ENCODE data around the gene DEPDC1. TPM values are rescaled to one million over a fixed set of nuclear protein-coding genes. Genes with fewer than 3 reads are reported as not detected.
"Not testable (repeated sequence)": the region's sequence is repeated elsewhere in the genome, so short reads cannot be mapped to it uniquely, and the experiment has no call there.

The DEPDC1 gene
- total RNA-seq, 2 experiments from 2014 or later, result 15.7 to 16.0 TPM

DNA sequence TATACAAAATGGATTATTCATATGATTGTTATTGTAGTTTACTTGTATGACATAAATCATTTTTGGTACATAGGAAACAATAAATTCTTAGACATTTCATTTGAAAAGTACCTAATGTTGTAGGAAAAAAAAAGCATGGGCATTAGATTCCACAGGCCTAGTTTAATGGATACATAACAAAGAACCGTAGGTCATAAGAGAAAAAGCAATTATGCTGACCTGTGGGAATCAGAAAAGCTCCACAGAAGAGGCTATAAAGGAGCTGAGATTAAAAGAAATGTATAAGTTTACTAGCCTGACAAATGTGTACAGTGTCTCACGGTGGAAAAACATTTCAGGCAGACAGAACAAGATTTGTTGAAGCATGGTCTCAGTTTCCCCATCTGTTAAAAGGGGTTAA lies 3.7 kb downstream of the DEPDC1 start:
- Mint-ChIP-seq H3K27me3 (peaks cover 18% of the 10 kb centered on the region), H3K4me3 (no peak overlapping the region), H3K36me3 (ENCODE audit: low read depth) (peaks cover 11% of the 10 kb centered on the region), H3K9me3 (no peaks in the 10 kb centered on the region), H3K4me1 (ENCODE audit: low read depth) (peaks cover 9% of the 10 kb centered on the region), H3K27ac (no peak overlapping the region)
- TF ChIP-seq, protein P1, sequence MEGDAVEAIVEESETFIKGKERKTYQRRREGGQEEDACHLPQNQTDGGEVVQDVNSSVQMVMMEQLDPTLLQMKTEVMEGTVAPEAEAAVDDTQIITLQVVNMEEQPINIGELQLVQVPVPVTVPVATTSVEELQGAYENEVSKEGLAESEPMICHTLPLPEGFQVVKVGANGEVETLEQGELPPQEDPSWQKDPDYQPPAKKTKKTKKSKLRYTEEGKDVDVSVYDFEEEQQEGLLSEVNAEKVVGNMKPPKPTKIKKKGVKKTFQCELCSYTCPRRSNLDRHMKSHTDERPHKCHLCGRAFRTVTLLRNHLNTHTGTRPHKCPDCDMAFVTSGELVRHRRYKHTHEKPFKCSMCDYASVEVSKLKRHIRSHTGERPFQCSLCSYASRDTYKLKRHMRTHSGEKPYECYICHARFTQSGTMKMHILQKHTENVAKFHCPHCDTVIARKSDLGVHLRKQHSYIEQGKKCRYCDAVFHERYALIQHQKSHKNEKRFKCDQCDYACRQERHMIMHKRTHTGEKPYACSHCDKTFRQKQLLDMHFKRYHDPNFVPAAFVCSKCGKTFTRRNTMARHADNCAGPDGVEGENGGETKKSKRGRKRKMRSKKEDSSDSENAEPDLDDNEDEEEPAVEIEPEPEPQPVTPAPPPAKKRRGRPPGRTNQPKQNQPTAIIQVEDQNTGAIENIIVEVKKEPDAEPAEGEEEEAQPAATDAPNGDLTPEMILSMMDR (IDR thresholded peaks at IDR 0.05), result no peak
- POLR2A ChIA-PET, result no interaction called here
- DNase-seq (no peak), ATAC-seq (no peak)
- CTCF ChIA-PET, result no interaction called here
- intact Hi-C loops (cut with micrococcal nuclease), result no loop called here

DNA sequence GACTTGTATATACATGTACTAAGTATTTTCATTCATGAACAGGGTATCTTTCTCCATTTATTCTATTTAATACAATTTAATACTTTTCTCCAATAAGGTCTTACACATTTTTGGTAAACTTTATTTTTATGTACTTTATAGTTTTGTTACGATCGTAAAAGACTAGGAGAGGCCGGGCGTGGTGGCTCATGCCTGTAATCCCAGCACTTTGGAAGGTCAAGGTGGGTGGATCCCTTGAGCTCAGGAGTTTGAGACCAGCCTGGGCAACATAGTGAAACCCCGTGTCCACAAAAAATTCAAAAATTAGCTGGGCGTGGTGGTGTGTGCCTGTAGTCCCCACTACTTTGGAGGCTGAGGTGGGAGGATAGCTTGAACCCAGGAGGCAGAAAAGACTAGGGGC lies 4.6 kb downstream of the DEPDC1 start:
- H3K4me3 Mint-ChIP-seq; ATAC-seq; intact Hi-C loops (cut with micrococcal nuclease); H3K27ac Mint-ChIP-seq; H3K9me3 Mint-ChIP-seq; CTCF ChIA-PET; H3K4me1 Mint-ChIP-seq (ENCODE audit: low read depth); DNase-seq; POLR2A ChIA-PET: not testable (repeated sequence)
- H3K36me3 Mint-ChIP-seq (ENCODE audit: low read depth), result peaks cover 11% of the 10 kb centered on the region
- H3K27me3 Mint-ChIP-seq, result peaks cover 12% of the 10 kb centered on the region

DNA sequence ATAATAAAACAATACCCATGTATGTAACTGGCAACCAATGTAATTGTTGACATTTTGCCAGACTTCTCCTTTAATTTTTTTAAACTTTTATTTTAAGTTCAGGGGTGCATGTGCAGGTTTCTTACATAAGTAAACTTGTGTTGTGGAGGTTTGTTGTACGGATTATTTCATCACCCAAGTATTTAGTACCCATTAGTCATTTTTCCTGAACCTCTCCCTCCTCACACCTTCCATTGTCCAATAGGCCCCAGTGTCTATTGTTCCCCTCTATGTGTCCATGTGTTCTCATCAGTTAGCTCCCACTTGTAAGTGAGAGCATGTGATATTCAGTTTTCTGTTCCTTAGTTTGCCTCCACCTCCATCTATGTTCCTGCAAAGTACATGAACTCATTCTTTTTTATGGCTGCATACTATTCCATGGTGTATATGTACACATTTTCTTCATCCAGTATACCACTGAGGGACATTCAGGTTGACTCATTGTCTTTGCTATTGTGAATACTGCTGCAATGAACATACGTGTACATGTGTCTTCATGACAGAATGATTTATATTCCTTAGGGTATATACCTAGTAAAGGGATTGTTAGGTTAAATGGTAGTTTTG lies 6.7 kb downstream of the DEPDC1 start:
- H3K36me3 Mint-ChIP-seq (ENCODE audit: low read depth), result peaks cover 10% of the 10 kb centered on the region
- H3K9me3 Mint-ChIP-seq, result no peaks in the 10 kb centered on the region
- POLR2A ChIA-PET, result no interaction called here
- TF ChIP-seq, protein P1 (IDR thresholded peaks at IDR 0.05), result no peak
- CTCF ChIA-PET, result no interaction called here
- DNase-seq, result no peak
- ATAC-seq, result no peak
- H3K27me3 Mint-ChIP-seq, result no peaks in the 10 kb centered on the region
- no peaks in the 10 kb centered on the region for H3K4me1 Mint-ChIP-seq (ENCODE audit: low read depth)
- intact Hi-C loops (cut with micrococcal nuclease), result no loop called here
- no peak overlapping the region for H3K27ac Mint-ChIP-seq
- H3K4me3 Mint-ChIP-seq, result no peak overlapping the region

DNA sequence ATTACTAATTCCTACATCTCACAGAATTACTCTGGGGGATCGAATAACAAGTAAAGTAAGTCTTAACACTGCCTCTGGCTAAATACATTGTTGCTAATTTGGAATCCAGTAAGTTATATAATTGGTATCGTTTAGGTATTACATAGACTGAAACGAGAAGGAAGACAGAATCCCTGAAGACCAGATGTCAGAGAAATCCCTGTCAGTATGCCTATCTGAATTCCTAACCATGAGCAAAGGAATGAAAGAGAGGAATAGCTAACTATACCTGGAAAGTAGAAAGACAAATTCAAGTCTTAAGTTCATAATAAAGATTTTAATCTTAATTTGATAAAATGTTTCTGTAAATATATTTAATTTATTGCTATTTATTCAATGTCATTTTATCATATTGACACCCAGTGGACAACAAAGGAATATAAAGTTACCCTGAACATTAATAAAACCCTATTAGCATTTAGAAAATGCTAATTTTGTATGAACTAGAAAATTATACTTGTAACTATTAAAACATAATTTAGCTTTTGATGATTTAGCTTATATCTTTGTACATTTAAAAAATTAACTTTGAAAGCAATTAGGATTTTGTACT lies 11.4 kb downstream of the DEPDC1 start:
- ChIA-PET CTCF (no interaction called here), POLR2A (no interaction called here)
- ATAC-seq (no peak), DNase-seq (no peak)
- intact Hi-C loops (cut with micrococcal nuclease), result no loop called here
- Mint-ChIP-seq H3K4me3 (no peak overlapping the region), H3K4me1 (ENCODE audit: low read depth) (no peaks in the 10 kb centered on the region), H3K9me3 (no peaks in the 10 kb centered on the region), H3K27ac (no peak overlapping the region), H3K27me3 (no peaks in the 10 kb centered on the region), H3K36me3 (ENCODE audit: low read depth) (peaks cover 6% of the 10 kb centered on the region)
- TF ChIP-seq, protein P1 (IDR thresholded peaks at IDR 0.05), result no peak

DNA sequence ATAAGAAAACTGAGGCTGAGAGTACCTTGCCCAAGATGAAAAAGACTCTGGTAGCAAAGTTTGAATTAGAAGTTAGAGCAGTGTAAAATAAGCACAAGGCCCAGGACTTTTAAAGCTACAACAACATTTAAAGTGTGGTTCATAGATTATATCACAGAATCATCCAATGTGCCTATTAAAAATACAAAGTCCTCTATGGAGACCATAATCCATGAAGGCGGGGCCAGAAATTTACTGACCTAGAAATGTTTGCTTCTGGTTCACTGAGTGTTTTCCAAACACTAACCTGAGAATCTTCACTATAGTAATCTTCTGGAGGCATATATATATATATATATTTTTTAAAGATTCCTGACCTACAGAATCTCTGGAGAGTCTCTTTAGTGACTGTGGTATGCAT lies 12.3 kb downstream of the DEPDC1 start:
- TF ChIP-seq, protein P1 (IDR thresholded peaks at IDR 0.05), result no peak
- H3K4me3 Mint-ChIP-seq, result no peak overlapping the region
- peaks cover 2% of the 10 kb centered on the region for H3K36me3 Mint-ChIP-seq (ENCODE audit: low read depth)
- ATAC-seq (no peak), DNase-seq (no peak)
- no peaks in the 10 kb centered on the region for H3K4me1 Mint-ChIP-seq (ENCODE audit: low read depth)
- intact Hi-C loops (cut with micrococcal nuclease), result no loop called here
- CTCF ChIA-PET, result no interaction called here
- H3K27ac Mint-ChIP-seq, result no peak overlapping the region
- POLR2A ChIA-PET, result no interaction called here
- H3K27me3 Mint-ChIP-seq, result no peaks in the 10 kb centered on the region
- no peaks in the 10 kb centered on the region for H3K9me3 Mint-ChIP-seq
